ENCODE data around the gene DDI2.

Gene DDI2

DNA sequence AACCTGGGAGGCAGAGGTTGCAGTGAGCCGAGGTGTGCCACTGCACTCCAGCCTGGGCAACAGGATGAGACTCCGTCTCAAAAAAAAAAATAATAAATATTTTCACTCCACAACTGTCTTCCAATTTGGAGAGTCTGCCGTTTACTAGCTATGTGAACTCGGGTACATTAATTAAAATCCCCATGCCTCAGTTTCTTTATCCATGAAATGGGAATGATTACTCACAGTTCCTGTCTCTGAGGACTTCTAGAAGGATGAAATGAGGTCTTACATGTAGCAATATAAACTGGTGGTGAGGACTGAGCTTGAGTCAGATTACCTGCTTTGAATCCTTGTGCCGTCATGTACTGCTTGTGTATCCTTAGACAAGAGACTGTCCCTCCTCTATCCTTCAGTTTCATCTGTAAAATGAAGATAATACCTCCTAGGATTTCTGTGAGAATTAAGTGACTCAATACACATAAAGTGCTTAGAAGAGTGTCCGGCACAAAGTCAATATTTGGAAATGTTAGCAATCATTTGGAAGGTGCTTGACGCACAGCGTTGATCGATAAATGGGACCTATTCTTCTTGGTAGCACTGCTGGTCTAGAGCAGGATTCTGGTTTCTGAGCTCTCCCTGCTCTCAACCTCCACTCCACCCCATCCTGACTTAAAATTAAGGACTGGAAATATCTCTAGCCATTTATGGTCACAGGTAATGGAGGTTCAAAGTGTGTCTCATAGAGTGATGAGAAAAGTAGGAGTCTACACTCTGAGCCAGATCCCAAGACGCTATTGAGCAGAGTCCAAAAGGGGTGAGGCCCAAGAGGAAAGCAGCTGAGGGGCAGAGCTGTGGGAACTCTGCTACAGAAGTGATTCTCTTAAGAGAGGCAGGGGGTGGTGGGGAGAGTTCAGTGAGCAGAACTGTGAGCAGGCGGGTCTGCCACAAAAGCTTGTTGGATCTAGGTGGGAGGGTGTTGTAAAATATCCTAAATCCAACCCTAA is 11.6 kb upstream of the DDI2 start:
- no peak for DNase-seq

DNA sequence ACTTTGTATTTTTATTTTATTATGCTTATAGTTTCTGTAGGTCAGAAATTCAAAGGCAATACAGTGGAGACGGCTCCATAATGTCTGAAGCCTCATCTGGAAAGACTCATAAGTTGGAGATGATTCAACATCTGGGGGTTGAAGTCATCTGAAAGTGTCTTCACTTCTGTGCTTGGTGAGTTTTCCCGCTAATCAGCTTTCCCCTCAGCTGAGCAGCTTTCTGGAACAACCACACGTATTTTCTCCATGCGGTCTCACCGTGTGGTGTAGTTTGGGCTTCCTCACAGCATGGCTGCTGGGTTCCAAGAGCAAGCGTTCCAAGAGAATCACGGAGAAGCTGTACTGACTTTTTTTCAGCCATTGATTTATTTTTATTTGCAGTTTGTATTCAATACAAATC is 7.6 kb upstream of the DDI2 start:
- DNase-seq = no peak

- no peak for DNase-seq
Measured at GRCh38 chr1:15610167-15610566, 7.1 kb upstream of the DDI2 start.

DNA sequence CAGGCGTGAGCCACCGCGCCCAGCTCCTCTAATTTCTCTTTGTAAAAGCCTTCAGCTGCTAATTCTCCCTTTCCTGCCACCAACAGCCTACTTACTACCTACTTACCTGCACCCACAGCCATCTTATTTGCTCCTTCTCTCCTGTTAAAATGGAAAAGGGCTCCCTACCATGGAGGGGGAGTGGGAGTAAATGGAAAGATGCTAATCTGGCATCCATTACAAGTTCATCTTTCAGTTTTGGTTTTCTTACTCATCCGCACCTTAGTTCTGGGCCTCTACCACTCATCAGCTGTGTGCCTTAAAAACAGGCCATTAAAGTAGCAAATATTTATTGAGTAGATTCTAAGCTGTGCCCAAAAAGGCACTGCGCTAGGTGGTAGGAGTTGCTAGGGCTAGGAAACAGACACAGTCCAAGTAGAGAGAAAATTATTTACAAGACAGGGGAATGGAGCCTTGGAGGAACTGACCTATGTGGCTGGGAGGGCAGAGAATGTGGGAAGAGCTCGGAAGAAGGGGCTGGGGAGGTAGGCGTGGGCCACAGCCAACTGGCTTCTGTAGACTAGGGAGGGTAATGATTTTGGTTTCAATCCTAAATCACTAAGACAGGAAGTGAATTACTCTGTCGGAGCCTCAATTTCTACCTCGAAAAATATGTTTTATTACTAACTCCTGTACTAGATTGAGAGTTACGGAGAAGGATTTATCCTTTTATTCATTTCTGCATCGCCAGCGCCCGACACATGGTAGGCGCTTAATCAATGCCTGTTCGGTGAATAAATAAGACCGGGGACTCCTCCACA is 685 bp upstream of the DDI2 start:
- DNase-seq = no peak

DNA sequence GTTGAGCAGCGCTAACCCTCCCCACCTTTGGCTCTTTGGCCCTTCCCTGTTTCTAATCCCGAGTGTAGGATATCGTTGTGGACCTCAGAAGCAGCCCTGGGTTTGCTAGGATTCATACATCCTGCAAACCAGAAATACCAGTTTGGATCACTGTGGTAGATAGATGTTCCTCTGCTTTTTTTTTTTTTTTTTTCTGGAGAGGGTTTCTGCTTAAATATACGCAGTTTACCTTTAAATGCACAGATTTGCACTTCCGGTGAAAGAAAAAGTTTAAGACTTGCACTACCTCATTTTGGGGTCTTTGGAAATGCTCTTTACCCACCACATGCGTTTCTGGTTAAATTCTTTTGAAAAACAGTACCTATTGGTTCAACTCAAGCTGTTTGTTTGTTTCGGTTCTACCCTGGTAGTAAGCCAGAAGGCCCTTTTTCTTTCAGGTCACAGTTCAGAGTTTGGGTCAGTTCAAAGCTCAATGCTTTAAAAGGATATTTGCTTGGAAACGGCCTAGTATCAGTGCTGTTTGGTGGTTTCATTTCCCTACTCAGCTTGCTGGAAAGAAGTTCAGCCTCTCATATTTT is 908 bp downstream of the DDI2 start:
- no peak for DNase-seq

DNA sequence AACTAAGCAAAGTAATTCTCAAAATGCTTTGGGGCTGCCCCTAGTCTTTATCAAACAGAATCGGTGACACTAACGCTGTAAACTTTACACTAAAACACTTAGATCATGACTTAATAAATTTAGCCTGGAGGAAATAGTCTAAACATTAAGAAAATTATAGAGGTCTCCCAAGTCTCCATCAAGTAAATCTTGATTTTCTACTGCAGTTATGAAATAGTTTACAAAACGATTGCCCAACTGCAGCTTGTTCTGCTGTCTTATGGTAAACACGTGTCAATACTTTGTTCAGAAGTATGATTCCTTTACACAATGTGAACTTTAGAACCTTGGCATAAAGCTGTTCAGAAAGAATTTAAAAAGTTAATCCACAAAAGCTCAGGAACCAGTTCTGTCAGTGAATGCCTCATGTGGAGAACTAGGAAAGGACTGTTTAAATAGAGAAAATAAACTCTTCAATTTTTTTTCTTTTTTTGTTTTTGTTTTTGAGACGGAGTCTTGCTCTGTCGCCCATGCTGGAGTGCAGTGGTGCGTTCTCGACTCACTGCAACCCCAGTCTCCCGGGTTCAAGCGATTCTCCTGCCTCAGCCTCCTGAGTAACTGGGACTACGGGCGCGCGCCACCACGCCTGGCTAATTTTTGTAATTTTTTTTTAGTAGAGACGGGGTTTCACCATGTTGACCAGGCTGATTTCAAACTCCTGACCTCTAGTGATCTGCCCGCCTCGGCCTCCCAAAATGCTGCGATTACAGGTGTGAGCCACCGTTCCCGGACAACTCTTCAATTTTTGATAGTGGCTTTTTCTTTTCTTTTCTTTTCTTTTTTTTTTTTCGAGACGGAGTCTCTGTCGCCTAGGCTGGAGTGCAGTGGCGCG is 1.6 kb downstream of the DDI2 start:
- DNase-seq = no peak

DNA sequence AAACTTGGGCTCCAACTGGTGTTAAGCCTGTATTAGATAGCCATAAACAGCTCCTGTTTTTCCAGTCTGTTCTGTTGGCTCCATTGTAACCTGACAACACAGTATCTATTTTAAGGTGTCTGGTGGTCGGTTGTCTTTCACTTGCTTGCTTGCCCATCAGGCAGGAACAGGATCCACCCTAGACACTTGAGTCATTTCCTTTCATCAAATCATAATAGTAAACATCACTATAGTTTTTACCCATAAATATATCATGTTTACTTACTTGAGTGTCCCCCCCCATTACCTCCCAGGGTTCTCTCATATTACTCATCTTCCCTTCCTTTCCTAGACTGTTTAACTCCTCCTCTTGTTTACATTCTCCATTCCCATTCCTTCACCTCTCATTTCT is 2.9 kb downstream of the DDI2 start:
- no peak for DNase-seq

DNA sequence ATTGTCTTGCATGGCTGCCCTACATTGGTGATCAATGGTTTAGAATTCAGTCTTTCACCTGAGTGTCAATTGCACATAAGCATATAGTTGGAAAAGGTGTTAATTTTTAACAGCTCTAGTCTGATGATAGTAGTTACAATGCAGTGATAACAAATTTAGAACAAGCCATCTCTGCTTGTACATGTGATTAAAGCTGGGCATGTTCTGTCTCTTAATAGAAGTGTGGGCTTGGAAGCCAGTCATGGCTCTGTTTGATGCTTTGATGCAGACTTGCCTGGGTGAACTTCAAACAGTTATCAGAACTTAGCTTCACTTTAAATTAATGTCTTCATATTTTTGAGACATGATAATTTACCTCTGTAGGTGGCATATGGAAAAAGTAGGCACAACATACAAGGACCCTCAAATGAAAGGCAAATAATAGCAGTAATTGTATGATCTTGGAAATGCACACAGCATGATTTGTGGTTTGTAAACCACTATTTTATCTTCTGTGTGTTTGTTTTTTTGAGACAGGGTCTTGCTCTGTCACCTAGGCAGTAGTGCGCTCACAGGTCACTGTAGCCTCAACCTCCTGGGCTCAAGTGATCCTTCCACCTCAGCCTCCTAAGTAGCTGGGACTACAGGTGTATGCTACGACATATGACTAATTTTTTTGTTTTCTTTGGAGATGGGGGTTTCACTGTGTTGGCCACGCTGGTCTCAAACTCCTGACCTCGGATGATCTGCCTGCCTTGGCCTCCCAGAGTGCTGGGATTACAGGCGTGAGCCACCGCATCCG is 3.8 kb downstream of the DDI2 start:
- DNase-seq = no peak

- DNase-seq = no peak
Measured at GRCh38 chr1:15621975-15622374, 4.7 kb downstream of the DDI2 start.

- no peak for DNase-seq
Measured at GRCh38 chr1:15622712-15623373, 5.6 kb downstream of the DDI2 start.

GRCh38 chr1:15623435-15623834 is 6.2 kb downstream of the DDI2 start:
- DNase-seq = no peak

GRCh38 chr1:15624133-15624714 is 7.0 kb downstream of the DDI2 start:
- no peak for DNase-seq

DNA sequence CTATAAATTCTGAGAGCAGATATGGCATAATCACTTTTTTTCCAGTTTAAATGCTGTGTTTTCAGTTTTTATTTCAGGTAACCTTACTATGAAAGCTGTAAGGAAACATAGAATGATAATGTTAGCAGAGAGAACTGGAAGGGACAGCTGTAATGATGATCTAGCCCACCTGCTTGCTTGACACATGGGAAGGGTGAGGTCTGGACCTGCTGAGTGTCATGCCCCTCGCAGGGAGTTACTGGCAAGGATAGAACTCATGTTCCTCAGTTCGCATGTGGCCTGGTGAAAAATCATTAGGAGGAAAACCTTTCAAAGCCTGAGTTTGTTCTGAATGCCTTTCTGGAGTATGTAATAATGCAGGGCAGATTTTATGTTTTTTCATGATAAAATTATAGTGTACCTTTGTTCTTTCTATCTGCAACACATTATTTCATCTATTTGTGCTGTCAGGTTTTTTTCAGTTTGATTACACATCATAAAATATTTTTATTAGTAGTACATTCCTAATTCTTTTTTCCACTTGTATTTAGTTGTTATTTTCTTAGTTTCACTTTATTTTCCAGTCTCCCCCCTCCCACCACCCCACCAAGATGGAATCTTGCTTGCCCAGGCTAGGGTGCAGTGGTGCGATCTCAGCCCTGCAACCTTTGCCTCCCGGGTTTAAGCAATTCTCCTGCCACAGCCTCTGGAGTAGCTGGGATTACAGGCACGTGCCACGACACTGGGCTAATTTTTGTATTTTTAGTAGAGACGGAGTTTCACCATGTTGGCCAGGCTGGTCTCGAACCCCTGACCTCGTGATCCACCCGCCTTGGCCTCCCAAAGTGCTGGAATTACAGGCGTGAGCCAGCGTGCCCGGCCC is 8.0 kb downstream of the DDI2 start:
- no peak for DNase-seq

- no peak for DNase-seq
Measured at GRCh38 chr1:15626269-15626950, 9.2 kb downstream of the DDI2 start.

- no peak for DNase-seq
Measured at GRCh38 chr1:15627343-15627988, 10.2 kb downstream of the DDI2 start.

DNA sequence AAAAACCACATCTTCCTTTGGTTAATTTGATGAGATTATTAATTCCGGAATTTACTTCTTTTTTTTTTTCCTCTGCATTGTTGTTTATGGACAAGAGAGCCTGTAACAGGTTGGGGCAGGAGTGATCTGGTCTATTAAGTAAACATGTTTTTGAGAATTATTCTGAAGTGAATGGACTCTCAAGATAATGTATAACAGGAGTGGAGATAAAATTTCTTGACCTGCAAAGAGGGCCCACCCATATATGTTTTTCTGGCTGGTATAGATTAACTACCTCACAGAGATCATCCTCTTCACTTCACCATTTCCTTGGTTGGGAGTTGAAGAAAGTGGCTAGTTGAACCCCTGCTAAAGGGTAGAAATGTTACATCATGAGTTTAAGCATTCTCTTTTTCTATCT is 10.7 kb downstream of the DDI2 start:
- DNase-seq = no peak

DNA sequence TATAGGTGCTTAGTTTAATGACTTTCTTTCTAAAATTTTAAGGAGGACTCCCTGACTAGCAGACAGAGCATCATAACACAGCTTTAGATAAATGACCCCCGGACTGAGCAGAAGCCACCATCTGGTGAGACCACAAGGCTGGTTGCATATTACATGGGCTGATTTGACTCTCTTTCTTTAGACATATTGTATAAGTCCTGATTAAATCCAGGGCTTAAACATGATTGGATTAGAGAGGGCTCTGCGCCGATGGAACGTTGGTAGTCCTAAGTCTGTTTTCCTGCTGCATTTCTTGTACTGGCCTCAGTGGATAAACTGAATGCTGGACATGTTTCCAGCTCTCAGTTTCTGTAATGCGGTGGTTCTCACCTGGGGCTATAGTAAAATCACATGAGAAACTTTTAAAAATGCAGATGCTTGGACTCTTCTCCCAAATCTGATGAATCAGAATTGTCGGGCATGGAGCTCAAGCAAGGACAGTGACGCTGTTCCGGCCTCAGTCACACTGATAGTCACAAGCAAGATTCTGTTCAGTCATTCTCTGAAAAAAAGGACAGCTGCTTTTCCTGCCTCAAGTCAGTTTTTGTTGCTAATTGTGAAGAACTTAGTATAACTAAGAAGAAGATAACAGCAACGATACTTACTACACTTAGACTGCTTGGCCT is 16.6 kb downstream of the DDI2 start:
- DNase-seq = no peak

- no peak for DNase-seq
Measured at GRCh38 chr1:15636436-15636835, 19.2 kb downstream of the DDI2 start.
